ENCODE measurements around the gene PARVG.

PARVG gene

DNA sequence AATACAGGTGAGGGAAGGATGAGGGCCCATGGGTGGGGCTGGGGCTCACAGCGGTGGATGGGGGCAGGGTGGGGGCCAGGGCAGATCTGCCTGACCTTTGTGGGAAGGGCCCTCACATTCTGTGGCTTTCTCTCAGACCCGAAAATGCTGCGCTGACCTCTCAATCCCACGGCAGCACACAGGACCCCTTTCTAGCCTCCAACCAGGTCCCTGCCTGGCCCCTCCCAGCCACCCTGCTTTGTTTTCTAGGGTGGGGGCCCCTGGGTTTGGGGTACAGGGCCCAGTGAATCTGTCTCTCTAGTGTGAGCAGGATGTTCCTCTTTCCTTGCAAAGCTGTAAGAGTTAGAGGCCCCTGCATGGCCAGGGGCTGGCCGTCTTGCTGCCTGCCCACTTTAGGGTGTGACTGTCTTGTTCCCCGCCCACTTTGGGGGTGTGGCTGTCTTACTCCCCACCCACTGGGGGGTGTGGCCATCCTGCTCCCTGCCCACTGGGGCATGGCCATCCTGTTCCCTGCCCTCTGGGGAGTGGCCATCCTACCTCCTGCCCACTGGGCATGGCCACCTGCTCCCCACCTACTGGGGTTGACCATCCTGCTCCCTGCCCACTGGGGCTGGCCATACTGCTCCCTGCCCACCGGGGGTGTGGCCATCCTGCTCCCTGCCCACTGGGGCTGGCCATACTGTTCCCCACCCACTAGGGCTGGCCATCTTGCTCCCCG is 11.5 kb downstream of the PARVG start:
- Histone ChIP-seq H3K9ac (no peak overlapping the region), H3K4me1 (peaks cover 92% of the 10 kb centered on the region), H3K27ac (no peak overlapping the region), H3K9me3 (no peaks in the 10 kb centered on the region), H3K4me2 (peak overlapping the region; percentile 62), H3K36me3 (no peaks in the 10 kb centered on the region), H4K20me1 (peaks cover 83% of the 10 kb centered on the region), H3K27me3 (peaks cover 33% of the 10 kb centered on the region), H3K4me3 (no peak overlapping the region)
- no peak for TF ChIP-seq Cebpa-rat (IDR thresholded peaks at IDR 0.05)

DNA sequence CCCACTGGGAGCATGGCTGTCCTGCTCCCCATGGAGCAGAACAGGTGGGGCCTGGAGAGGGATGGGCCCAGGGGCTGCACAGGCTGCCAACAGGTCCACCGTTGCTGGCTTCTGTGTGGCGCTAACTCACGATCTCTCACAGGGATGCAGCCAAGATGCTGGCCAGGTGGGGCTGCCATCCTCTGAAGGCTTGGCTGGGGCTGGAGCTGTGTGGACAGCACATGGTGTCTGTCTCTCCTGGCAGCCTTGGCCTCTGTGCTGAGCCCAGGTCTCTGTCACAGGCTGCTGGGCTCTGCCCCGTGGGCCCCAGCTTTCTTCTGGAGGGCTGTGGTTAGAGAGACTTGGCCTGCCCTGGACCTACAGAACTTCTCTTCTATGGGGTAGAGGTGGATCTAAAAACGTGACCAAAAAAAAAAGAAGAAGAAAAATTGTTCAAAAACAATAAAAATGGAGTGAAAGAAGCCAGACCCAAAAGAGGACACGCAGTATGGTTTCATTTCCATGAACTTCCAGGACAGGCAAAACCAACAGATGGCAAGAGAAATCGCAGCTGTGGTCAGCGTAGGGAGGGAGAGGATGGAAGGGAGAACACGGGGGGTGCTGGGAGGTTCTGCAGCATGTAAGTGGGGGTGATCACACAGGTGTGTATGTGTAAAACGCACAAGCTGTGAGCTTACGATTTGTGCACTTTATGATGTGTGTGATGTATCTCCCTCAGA is 12.2 kb downstream of the PARVG start:
- Histone ChIP-seq H3K36me3 (no peaks in the 10 kb centered on the region), H3K27me3 (peaks cover 33% of the 10 kb centered on the region), H3K27ac (no peak overlapping the region), H3K4me3 (no peak overlapping the region), H3K4me2 (peak overlapping the region; percentile 62), H3K4me1 (peaks cover 89% of the 10 kb centered on the region), H3K9me3 (no peaks in the 10 kb centered on the region), H3K9ac (no peak overlapping the region), H4K20me1 (peaks cover 75% of the 10 kb centered on the region)
- TF ChIP-seq Cebpa-rat (IDR thresholded peaks at IDR 0.05), result no peak

DNA sequence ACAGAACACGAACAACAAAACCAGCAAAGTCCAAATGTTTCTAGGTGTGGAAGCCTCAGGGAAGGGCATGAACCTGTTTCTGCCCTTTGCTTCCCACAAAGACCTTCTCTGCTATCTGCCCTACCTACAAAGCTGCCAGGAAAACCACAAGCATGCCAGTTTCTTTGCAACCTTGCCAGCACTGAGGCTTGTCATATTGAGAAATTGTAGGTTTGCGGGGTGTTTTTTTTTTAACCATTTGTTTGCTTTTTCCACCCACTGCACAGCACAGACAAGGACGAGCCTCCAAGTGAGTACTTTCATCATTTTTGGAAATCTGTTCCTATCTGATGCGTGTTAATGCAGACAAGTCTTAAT is 12.8 kb downstream of the PARVG start:
- Histone ChIP-seq H3K36me3 (peaks cover 3% of the 10 kb centered on the region; the same call in 1 of the 2 replicates), H3K27ac (no peak overlapping the region), H3K4me2 (peak overlapping the region; percentile 62), H3K27me3 (peaks cover 31% of the 10 kb centered on the region), H3K9ac (no peak overlapping the region), H3K9me3 (no peaks in the 10 kb centered on the region), H3K4me3 (no peak overlapping the region), H4K20me1 (peaks cover 70% of the 10 kb centered on the region), H3K4me1 (peaks cover 84% of the 10 kb centered on the region)
- no peak for TF ChIP-seq Cebpa-rat (IDR thresholded peaks at IDR 0.05)

DNA sequence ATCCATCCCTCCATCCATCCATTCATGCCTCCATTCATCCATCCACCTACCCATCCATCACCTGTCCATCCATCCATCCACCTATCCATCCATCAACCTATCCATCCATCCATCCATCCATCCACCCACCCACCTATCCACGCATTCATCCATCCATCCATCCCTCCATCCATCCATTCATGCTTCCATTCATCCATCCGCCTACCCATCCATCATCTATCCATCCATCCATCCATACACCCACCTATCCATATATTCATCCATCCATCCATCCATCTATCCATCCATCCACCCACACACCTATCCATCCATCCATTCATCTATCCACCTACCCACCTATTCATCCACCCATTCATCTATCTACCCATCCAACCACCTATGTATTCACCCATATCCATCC is 13.8 kb downstream of the PARVG start:
- Histone ChIP-seq H3K4me2 (peak overlapping the region; percentile 74), H3K9ac (no peak overlapping the region), H3K36me3 (peaks cover 11% of the 10 kb centered on the region; the same call in 1 of the 2 replicates), H3K27ac (no peak overlapping the region), H3K4me3 (no peak overlapping the region), H3K4me1 (peaks cover 78% of the 10 kb centered on the region), H3K9me3 (no peaks in the 10 kb centered on the region), H4K20me1 (peaks cover 62% of the 10 kb centered on the region), H3K27me3 (peaks cover 29% of the 10 kb centered on the region)
- no peak for TF ChIP-seq Cebpa-rat (IDR thresholded peaks at IDR 0.05)

DNA sequence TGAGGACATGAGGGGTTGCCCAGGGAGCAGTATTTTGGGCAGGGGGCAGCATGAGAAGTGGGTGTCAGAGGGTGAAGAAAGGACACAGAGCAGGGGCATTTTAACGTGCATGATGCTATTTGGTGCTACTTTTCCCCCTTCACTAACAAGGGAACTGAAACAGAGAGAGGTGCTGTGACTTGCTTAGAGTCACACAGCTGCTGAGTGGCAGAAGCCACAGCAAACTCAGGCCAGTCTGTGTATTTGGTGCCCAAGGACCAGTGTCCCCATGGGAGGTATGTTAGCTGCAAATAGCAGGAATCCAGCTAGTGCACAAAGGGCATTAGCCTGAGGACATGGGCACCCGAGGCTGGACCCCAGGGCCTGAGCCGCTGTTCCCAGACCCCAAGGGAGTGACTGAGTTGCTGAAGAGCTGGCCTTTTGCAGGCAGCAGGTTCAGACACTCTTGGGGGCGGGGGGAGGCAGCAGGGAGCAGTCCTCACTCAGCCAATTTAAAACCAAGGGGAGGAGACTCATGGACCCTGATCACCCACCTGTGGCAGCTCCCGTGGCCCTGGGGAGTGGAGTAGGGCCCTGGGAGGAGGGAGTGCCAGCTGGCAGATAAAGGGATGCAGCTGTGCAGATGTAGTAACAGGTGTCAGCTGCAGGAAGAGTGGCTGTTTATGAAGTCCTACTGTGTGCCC is 14.6 kb downstream of the PARVG start:
- Histone ChIP-seq H4K20me1 (peaks cover 62% of the 10 kb centered on the region), H3K27me3 (peaks cover 23% of the 10 kb centered on the region), H3K36me3 (peaks cover 11% of the 10 kb centered on the region; the same call in 1 of the 2 replicates), H3K27ac (no peak overlapping the region), H3K9ac (no peak overlapping the region), H3K9me3 (no peaks in the 10 kb centered on the region), H3K4me1 (peaks cover 78% of the 10 kb centered on the region), H3K4me2 (peak overlapping the region; percentile 74), H3K4me3 (no peak overlapping the region)
- TF ChIP-seq Cebpa-rat (IDR thresholded peaks at IDR 0.05), result no peak

DNA sequence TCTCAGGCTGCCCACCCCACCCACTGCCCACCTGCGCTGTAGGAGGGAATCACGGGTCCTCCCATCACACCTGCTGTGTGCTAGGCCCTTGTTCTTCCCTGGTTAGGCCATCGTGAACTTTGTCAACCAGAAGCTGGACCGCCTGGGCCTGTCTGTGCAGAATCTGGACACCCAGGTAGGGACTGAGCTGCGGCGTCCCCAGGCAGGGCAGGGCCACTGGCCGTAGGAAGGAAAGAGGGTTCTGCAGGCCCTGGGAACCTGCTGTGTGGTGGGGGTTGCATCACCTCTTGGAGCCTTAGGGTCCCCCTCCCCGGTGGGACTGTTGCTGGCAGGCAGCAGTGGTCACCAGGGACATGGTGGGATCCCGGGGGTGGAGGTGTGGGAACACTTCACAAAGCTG is 15.5 kb downstream of the PARVG start:
- Histone ChIP-seq H3K9ac (no peak overlapping the region), H3K36me3 (peaks cover 11% of the 10 kb centered on the region; the same call in 1 of the 2 replicates), H3K4me1 (peaks cover 78% of the 10 kb centered on the region), H3K4me3 (no peak overlapping the region), H3K4me2 (peak overlapping the region; percentile 74), H3K27me3 (peaks cover 19% of the 10 kb centered on the region; the same call in 1 of the 2 replicates), H4K20me1 (peaks cover 62% of the 10 kb centered on the region), H3K9me3 (no peaks in the 10 kb centered on the region), H3K27ac (no peak overlapping the region)
- TF ChIP-seq Cebpa-rat (IDR thresholded peaks at IDR 0.05), result no peak

DNA sequence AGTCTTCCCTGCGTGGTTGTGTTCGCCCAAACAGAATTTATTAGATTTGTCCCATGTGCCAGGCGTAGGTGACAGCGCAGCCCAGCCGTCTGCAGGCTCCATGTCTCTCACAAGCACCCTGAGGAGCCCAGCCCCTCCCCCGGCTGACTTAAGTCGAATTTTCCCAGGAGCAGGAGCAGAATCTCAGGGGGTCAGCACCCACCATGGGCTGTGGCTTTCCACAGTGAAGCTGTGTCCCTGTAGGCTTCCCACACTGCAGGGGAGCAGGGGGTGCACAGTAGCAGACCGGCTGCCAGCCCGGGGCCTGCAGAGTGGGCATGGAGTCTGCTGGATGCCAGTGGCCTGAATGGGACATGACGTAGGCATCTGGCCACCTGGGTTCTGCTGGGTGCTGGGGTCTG is 16.0 kb downstream of the PARVG start:
- Histone ChIP-seq H4K20me1 (peaks cover 62% of the 10 kb centered on the region), H3K9ac (no peak overlapping the region), H3K9me3 (no peaks in the 10 kb centered on the region), H3K4me2 (peak overlapping the region; percentile 74; the same call in 1 of the 2 replicates), H3K4me3 (no peak overlapping the region), H3K27ac (no peak overlapping the region), H3K27me3 (peaks cover 24% of the 10 kb centered on the region; the same call in 1 of the 2 replicates), H3K4me1 (peaks cover 78% of the 10 kb centered on the region), H3K36me3 (peaks cover 11% of the 10 kb centered on the region; the same call in 1 of the 2 replicates)
- TF ChIP-seq Cebpa-rat (IDR thresholded peaks at IDR 0.05), result no peak

DNA sequence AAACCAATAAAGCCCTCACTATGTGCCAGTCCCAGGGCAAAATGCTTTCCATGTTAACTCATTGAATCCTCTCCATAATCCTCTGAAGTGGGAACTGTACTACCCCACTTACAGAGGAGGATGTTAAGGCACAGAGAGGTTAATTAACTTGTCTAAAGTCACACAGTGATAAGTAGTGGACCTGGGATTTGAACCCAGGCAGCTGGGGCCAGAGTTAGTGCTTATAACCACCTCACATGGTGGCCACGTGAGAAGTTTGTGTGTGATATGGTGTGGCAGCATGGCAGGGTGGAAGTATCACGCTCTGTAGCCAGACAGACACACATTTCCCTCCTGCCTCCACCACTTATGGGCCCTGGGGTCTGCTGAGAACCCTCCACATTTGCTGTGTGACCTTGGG is 16.5 kb downstream of the PARVG start:
- TF ChIP-seq Cebpa-rat (IDR thresholded peaks at IDR 0.05), result no peak
- Histone ChIP-seq H3K4me1 (peaks cover 72% of the 10 kb centered on the region), H3K9me3 (no peaks in the 10 kb centered on the region), H3K4me3 (no peak overlapping the region), H3K27ac (no peak overlapping the region), H3K9ac (no peak overlapping the region), H3K4me2 (no peak overlapping the region), H4K20me1 (peaks cover 62% of the 10 kb centered on the region), H3K36me3 (peaks cover 11% of the 10 kb centered on the region; the same call in 1 of the 2 replicates), H3K27me3 (peaks cover 27% of the 10 kb centered on the region; the same call in 1 of the 2 replicates)

DNA sequence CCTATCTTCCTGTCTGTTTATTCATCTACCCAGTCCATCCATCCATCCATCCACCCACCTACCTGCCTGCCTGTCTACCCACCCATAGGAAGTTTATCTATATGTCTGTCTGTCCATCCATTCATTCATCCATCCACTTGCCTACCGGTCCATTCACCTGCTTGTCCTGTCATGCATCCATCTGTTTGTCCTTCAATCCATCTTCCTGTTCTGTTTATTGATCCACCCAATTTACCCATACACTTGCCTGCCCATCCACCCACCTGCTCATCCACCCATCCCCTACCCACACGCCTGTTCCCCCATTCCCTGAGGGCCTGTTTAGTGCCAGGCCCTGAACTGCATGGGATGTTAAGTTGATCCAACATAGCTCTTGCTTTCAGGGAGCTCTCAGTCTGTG is 18.4 kb downstream of the PARVG start:
- no peak for TF ChIP-seq Cebpa-rat (IDR thresholded peaks at IDR 0.05)
- Histone ChIP-seq H4K20me1 (peaks cover 57% of the 10 kb centered on the region), H3K4me3 (no peak overlapping the region), H3K27me3 (peaks cover 10% of the 10 kb centered on the region; the same call in 1 of the 2 replicates), H3K4me1 (peaks cover 56% of the 10 kb centered on the region), H3K27ac (no peak overlapping the region), H3K36me3 (peaks cover 11% of the 10 kb centered on the region; the same call in 1 of the 2 replicates), H3K4me2 (peak overlapping the region; percentile 85; the same call in 1 of the 2 replicates), H3K9ac (no peak overlapping the region), H3K9me3 (no peaks in the 10 kb centered on the region)
